K562 (cell line): ENCODE measurements around the gene TMEM126B. TPM values are rescaled to one million over a fixed set of nuclear protein-coding genes. Genes with fewer than 3 reads are reported as not detected.

Experiments used
- ATF2 ChIP-seq: sonication (generic); formaldehyde crosslinking; IDR thresholded peaks from 2 replicates; pipeline ENCODE4 v1.8.1; 2022; ENCODE audit warnings: missing genetic modification reagents
- BRF2 ChIP-seq: IDR thresholded peaks from 3 replicates; pipeline ENCODE4 v1.6.1; 2011; ENCODE audit warnings: borderline replicate concordance, mild to moderate bottlenecking; ENCODE audit not compliant: insufficient read length, insufficient read depth
- CLOCK ChIP-seq: fragments of 250-450 bp; sonication (Bioruptor Pico); IDR thresholded peaks from 2 replicates; pipeline ENCODE4 v1.4.0; 2020; ENCODE audit warnings: mild to moderate bottlenecking, moderate library complexity, borderline replicate concordance
- HDAC2 ChIP-seq: fragments of 450-650 bp; IDR thresholded peaks from 2 replicates; pipeline ENCODE4 v1.6.1; 2016; ENCODE audit warnings: mild to moderate bottlenecking
- LCOR ChIP-seq: sonication (generic); formaldehyde crosslinking; IDR thresholded peaks from 2 replicates; pipeline ENCODE4 v1.8.0; 2022; ENCODE audit warnings: mild to moderate bottlenecking, missing genetic modification reagents
- MED1 ChIP-seq: sonication (generic); formaldehyde crosslinking; IDR thresholded peaks from 2 replicates; pipeline ENCODE4 v1.8.1; 2023; ENCODE audit warnings: missing genetic modification reagents, borderline replicate concordance
- NFATC3 ChIP-seq: fragments of 450-650 bp; IDR thresholded peaks from 2 replicates; pipeline ENCODE4 v1.6.1; 2017; ENCODE audit warnings: mild to moderate bottlenecking
- PRPF4 ChIP-seq: fragments of 200-400 bp; formaldehyde crosslinking; IDR thresholded peaks from one replicate; pipeline ENCODE4 v1.6.1; 2017; ENCODE audit warnings: low read length, low read depth, mild to moderate bottlenecking; ENCODE audit not compliant: insufficient read depth, poor library complexity, severe bottlenecking
- SAP30 ChIP-seq: fragments of 200-600 bp; sonication (generic); IDR thresholded peaks from 2 replicates; pipeline ENCODE4 v1.6.1; 2012; ENCODE audit warnings: borderline replicate concordance, low read depth, mild to moderate bottlenecking, moderate library complexity, low read length, control low read depth, inconsistent platforms; ENCODE audit not compliant: insufficient read depth, poor library complexity, severe bottlenecking
- SNRNP70 ChIP-seq: fragments of 200-400 bp; formaldehyde crosslinking; optimal IDR thresholded peaks from 2 replicates; pipeline ENCODE3; 2017; ENCODE audit warnings: low read depth, low read length
- TFE3 ChIP-seq: fragments of 450-650 bp; formaldehyde crosslinking; IDR thresholded peaks from 2 replicates; pipeline ENCODE4 v1.4.0; 2020; ENCODE audit warnings: mild to moderate bottlenecking, mixed read lengths
- UBTF ChIP-seq, 2 experiments: IDR thresholded peaks; 2 replicates each; pipeline ENCODE4 v1.6.1; 2012; ENCODE audit warnings: improper control_type of control experiment in 2 of 2, low read depth in 2 of 2, low read length in 2 of 2, borderline replicate concordance in 1 of 2
- YY1 ChIP-seq, 3 experiments: IDR thresholded peaks; 2 replicates each; pipeline ENCODE4 v1.6.1; 2011; ENCODE audit warnings: low read length in 2 of 3, mild to moderate bottlenecking in 2 of 3, moderate library complexity in 2 of 3, borderline replicate concordance in 1 of 3, control low read depth in 1 of 3, low read depth in 1 of 3; ENCODE audit not compliant: insufficient read depth in 3 of 3, insufficient replicate concordance in 2 of 3, control insufficient read depth in 1 of 3, insufficient read length in 1 of 3; ENCODE audit errors: extremely low read depth in 1 of 3
- ZNF384 ChIP-seq: IDR thresholded peaks from 2 replicates; pipeline ENCODE4 v1.6.1; 2012; ENCODE audit warnings: low read depth, low read length, improper control_type of control experiment
- ZNF444 ChIP-seq: fragments of 250-450 bp; sonication (Bioruptor Pico); IDR thresholded peaks from 2 replicates; pipeline ENCODE4 v1.4.0; 2020; ENCODE audit warnings: mild to moderate bottlenecking, moderate library complexity
- ZNF717 ChIP-seq: fragments of 250-450 bp; sonication (Bioruptor Pico); IDR thresholded peaks from 2 replicates; pipeline ENCODE4 v1.5.0; 2021
- polyA plus RNA-seq, 8 experiments: library from polyadenylated mRNA; depleted of rRNA in 4 of 8; stranded (reverse) in 5 of 8; unstranded in 3 of 8; fragments of >200 nt; fragmentation: Nextera tagmentation in 2 of 8; fragmentation: Illumina TruSeq in 1 of 8; extraction: Ambion mirVana in 2 of 8; extraction: Trizol in 1 of 8; gene quantifications; 2 replicates each; pipeline versions ENCODE4 v1.2.1 to v1.2.3, GENCODE V29; 2011 to 2014; ENCODE audit warnings: inconsistent platforms in 1 of 8, missing spikeins in 1 of 8
- total RNA-seq, 7 experiments: library from RNA; depleted of rRNA in 6 of 7; stranded (reverse); fragments of >200 nt in 6 of 7; fragmentation: Illumina TruSeq in 2 of 7; extraction: Trizol in 2 of 7; gene quantifications; 2 replicates each; pipeline versions ENCODE4 v1.2.1 to v1.2.3, GENCODE V29; 2011 to 2021; ENCODE audit warnings: low replicate concordance in 1 of 7

TMEM126B gene
- total and polyA plus RNA-seq, 9 of the 15 experiments (the other 6 are each of a cell fraction or from before 2014, with no cell fraction given): 85.5 to 226 (median 164) TPM

GRCh38 chr11:85647604-85648299 lies 19.4 kb downstream of the TMEM126B start, which contains the start of gene TMEM126A (continued):
- TF ChIP-seq UBTF (IDR thresholded peaks at IDR 0.05; ENCODE audit: borderline replicate concordance in 1 of 2, low read depth in 2 of 2, low read length in 2 of 2) (peak in 1 of 2 experiments; percentile 76; a peak in 1 of 4 replicates), PRPF4 (no peak), ZNF717 (CRISPR knock-in tag) (no peak), TFE3 (CRISPR knock-in tag) (peak; percentile 44), ZNF444 (CRISPR knock-in tag) (no peak), ATF2 (CRISPR knock-in tag) (no peak), SAP30 (peak; percentile 93), SNRNP70 (no peak), YY1 (IDR thresholded peaks at IDR 0.05; ENCODE audit: borderline replicate concordance in 1 of 3, control insufficient read depth in 1 of 3, extremely low read depth in 1 of 3, insufficient read depth in 3 of 3, insufficient read length in 1 of 3, insufficient replicate concordance in 2 of 3, low read depth in 1 of 3, low read length in 2 of 3) (peak; percentile 88 to 99 (median 97)), NFATC3 (no peak), ZNF384 (no peak), CLOCK (CRISPR knock-in tag) (no peak), BRF2 (no peak), LCOR (CRISPR knock-in tag) (no peak; the same call in 1 of the 2 replicates), HDAC2 (peak; percentile 77), MED1 (CRISPR knock-in tag) (no peak)
